ENCODE results near the gene APOBEC4. TPM values are rescaled to one million over a fixed set of nuclear protein-coding genes. Genes with fewer than 3 reads are reported as not detected.

The APOBEC4 gene
- total and polyA plus RNA-seq, 2 of the 13 experiments (the other 11 are each of a cell fraction or from before 2014, with no cell fraction given) = not detected

DNA sequence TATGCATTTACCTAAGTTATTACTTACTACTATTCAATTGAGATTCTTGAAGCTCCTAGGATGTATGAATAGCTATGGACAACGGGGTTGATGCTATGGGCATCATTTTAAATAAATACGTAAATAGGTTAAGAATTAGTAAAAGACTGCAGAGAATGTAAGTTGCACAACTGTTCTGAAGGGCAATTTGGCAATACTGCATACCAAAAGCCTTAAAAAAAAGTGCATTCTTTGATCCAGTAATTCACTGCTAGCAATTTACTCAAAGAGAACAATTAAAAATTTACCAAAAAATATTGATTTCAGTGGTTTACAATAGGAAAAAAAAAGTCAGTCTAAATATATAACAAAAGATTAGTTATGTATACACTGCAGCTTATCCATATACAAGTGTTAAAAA lies 21.0 kb downstream of the APOBEC4 start (continued):
- no peak for TF ChIP-seq ZNF577 (CRISPR knock-in tag; IDR thresholded peaks at IDR 0.05; ENCODE audit: borderline replicate concordance, low read depth)
- no peak for TF ChIP-seq ZMAT3 (CRISPR knock-in tag; conservative IDR thresholded peaks at IDR 0.05)
- TF ChIP-seq ZEB1 (IDR thresholded peaks at IDR 0.05; ENCODE audit: insufficient replicate concordance, low read depth) = no peak
- no peak for TF ChIP-seq ISL2 (CRISPR knock-in tag; IDR thresholded peaks at IDR 0.05)
- TF ChIP-seq HNF4G (IDR thresholded peaks at IDR 0.05; ENCODE audit: borderline replicate concordance, low read depth, low read length) = no peak
- TF ChIP-seq HNF4G (CRISPR knock-in tag; IDR thresholded peaks at IDR 0.05; ENCODE audit: borderline replicate concordance, low read depth) = no peak
- no peak for TF ChIP-seq HIVEP1 (CRISPR knock-in tag; IDR thresholded peaks at IDR 0.05)
- TF ChIP-seq, protein P1, sequence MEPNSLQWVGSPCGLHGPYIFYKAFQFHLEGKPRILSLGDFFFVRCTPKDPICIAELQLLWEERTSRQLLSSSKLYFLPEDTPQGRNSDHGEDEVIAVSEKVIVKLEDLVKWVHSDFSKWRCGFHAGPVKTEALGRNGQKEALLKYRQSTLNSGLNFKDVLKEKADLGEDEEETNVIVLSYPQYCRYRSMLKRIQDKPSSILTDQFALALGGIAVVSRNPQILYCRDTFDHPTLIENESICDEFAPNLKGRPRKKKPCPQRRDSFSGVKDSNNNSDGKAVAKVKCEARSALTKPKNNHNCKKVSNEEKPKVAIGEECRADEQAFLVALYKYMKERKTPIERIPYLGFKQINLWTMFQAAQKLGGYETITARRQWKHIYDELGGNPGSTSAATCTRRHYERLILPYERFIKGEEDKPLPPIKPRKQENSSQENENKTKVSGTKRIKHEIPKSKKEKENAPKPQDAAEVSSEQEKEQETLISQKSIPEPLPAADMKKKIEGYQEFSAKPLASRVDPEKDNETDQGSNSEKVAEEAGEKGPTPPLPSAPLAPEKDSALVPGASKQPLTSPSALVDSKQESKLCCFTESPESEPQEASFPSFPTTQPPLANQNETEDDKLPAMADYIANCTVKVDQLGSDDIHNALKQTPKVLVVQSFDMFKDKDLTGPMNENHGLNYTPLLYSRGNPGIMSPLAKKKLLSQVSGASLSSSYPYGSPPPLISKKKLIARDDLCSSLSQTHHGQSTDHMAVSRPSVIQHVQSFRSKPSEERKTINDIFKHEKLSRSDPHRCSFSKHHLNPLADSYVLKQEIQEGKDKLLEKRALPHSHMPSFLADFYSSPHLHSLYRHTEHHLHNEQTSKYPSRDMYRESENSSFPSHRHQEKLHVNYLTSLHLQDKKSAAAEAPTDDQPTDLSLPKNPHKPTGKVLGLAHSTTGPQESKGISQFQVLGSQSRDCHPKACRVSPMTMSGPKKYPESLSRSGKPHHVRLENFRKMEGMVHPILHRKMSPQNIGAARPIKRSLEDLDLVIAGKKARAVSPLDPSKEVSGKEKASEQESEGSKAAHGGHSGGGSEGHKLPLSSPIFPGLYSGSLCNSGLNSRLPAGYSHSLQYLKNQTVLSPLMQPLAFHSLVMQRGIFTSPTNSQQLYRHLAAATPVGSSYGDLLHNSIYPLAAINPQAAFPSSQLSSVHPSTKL (CRISPR knock-in tag; IDR thresholded peaks at IDR 0.05) = 0 out of 2 replicates have a peak, but pooled peaks have one; percentile 40
- TF ChIP-seq ZNF879 (CRISPR knock-in tag; IDR thresholded peaks at IDR 0.05) = no peak
- TF ChIP-seq POGZ (CRISPR knock-in tag; IDR thresholded peaks at IDR 0.05) = no peak
- TF ChIP-seq ZNF530 (CRISPR knock-in tag; IDR thresholded peaks at IDR 0.05; ENCODE audit: low read depth) = no peak
- TF ChIP-seq, protein P2, sequence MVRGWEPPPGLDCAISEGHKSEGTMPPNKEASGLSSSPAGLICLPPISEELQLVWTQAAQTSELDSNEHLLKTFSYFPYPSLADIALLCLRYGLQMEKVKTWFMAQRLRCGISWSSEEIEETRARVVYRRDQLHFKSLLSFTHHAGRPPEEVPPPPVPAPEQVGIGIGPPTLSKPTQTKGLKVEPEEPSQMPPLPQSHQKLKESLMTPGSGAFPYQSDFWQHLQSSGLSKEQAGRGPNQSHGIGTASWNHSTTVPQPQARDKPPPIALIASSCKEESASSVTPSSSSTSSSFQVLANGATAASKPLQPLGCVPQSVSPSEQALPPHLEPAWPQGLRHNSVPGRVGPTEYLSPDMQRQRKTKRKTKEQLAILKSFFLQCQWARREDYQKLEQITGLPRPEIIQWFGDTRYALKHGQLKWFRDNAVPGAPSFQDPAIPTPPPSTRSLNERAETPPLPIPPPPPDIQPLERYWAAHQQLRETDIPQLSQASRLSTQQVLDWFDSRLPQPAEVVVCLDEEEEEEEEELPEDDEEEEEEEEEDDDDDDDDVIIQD (CRISPR knock-in tag; IDR thresholded peaks at IDR 0.05; ENCODE audit: low read depth) = no peak
- TF ChIP-seq, protein P3, sequence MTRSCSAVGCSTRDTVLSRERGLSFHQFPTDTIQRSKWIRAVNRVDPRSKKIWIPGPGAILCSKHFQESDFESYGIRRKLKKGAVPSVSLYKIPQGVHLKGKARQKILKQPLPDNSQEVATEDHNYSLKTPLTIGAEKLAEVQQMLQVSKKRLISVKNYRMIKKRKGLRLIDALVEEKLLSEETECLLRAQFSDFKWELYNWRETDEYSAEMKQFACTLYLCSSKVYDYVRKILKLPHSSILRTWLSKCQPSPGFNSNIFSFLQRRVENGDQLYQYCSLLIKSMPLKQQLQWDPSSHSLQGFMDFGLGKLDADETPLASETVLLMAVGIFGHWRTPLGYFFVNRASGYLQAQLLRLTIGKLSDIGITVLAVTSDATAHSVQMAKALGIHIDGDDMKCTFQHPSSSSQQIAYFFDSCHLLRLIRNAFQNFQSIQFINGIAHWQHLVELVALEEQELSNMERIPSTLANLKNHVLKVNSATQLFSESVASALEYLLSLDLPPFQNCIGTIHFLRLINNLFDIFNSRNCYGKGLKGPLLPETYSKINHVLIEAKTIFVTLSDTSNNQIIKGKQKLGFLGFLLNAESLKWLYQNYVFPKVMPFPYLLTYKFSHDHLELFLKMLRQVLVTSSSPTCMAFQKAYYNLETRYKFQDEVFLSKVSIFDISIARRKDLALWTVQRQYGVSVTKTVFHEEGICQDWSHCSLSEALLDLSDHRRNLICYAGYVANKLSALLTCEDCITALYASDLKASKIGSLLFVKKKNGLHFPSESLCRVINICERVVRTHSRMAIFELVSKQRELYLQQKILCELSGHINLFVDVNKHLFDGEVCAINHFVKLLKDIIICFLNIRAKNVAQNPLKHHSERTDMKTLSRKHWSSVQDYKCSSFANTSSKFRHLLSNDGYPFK (CRISPR knock-in tag; IDR thresholded peaks at IDR 0.05; ENCODE audit: borderline replicate concordance) = no peak
- no peak for TF ChIP-seq SSRP1 (CRISPR knock-in tag; IDR thresholded peaks at IDR 0.05)
- TF ChIP-seq STAG1 (CRISPR knock-in tag; IDR thresholded peaks at IDR 0.05) = no peak
- TF ChIP-seq, protein P4, sequence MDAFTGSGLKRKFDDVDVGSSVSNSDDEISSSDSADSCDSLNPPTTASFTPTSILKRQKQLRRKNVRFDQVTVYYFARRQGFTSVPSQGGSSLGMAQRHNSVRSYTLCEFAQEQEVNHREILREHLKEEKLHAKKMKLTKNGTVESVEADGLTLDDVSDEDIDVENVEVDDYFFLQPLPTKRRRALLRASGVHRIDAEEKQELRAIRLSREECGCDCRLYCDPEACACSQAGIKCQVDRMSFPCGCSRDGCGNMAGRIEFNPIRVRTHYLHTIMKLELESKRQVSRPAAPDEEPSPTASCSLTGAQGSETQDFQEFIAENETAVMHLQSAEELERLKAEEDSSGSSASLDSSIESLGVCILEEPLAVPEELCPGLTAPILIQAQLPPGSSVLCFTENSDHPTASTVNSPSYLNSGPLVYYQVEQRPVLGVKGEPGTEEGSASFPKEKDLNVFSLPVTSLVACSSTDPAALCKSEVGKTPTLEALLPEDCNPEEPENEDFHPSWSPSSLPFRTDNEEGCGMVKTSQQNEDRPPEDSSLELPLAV (CRISPR knock-in tag; conservative IDR thresholded peaks at IDR 0.05; ENCODE audit: low read depth) = no peak
- no peak for TF ChIP-seq FOSL2 (CRISPR knock-in tag; IDR thresholded peaks at IDR 0.05)
- TF ChIP-seq ASH2L (IDR thresholded peaks at IDR 0.05; ENCODE audit: insufficient read length, low read depth, low read length) = no peak
- TF ChIP-seq ZNF180 (CRISPR knock-in tag; IDR thresholded peaks at IDR 0.05; ENCODE audit: borderline replicate concordance, low read depth) = no peak
- TF ChIP-seq MAFF (IDR thresholded peaks at IDR 0.05; ENCODE audit: low read depth, low read length) = no peak
